Suprapubic skin (tissue), 4 donors: Measurements from ENCODE around the gene C14orf180. TPM values are rescaled to one million over a fixed set of nuclear protein-coding genes. Genes with fewer than 3 reads are reported as not detected.

Experiments
- DNase-seq, 2 donors: peaks; one replicate each; pipeline ENCODE4 v3.0.0-alpha.2; 2019; ENCODE audit warnings: low spot score in 2 of 2
- H3K27ac ChIP-seq: fragments of 200-600 bp; sonication (generic); one replicate; pipeline ENCODE4 v1.5.1; 2019
- H3K27me3 ChIP-seq: fragments of 200-600 bp; sonication (generic); one replicate; pipeline ENCODE4 v1.5.1; 2019
- H3K36me3 ChIP-seq: fragments of 200-600 bp; sonication (generic); one replicate; pipeline ENCODE4 v1.5.1; 2019
- H3K4me1 ChIP-seq: fragments of 200-600 bp; sonication (generic); one replicate; pipeline ENCODE4 v1.5.1; 2019
- H3K4me3 ChIP-seq: fragments of 200-600 bp; sonication (generic); one replicate; pipeline ENCODE4 v1.5.1; 2019; ENCODE audit warnings: mild to moderate bottlenecking
- H3K9me3 ChIP-seq: fragments of 200-600 bp; sonication (generic); one replicate; pipeline ENCODE4 v1.5.1; 2019
- EP300 ChIP-seq: sonication (generic); formaldehyde crosslinking; IDR thresholded peaks from one replicate; pipeline ENCODE4 v1.6.1; 2017; ENCODE audit warnings: antibody characterized with exemption
- POLR2A ChIP-seq, 2 donors: fragments of 450-650 bp; IDR thresholded peaks; one replicate each; pipeline ENCODE4 v1.6.1; 2017; ENCODE audit warnings: antibody characterized with exemption in 2 of 2, mild to moderate bottlenecking in 2 of 2, moderate library complexity in 2 of 2
- POLR2AphosphoS5 ChIP-seq, 3 donors: sonication (generic); formaldehyde crosslinking; IDR thresholded peaks; one replicate each; pipeline ENCODE4 v1.6.1; 2017; ENCODE audit warnings: antibody characterized with exemption in 3 of 3
- WGBS: methylation state at CpG from one replicate; pipeline ENCODE4 v1.1.5; 2018; 5-methylcytosine and 5-hydroxymethylcytosine counted together
- total RNA-seq, 4 donors: library from RNA; depleted of rRNA; stranded (reverse); fragments of >200 nt; gene quantifications; one replicate each; pipeline ENCODE4 v1.1.0, GENCODE V29; 2016
- TF ChIP-seq, protein P1 (sequence below), 2 donors: fragments of 200-600 bp in 1 of 2; fragments of 450-650 bp in 1 of 2; sonication (generic) in 1 of 2; IDR thresholded peaks; one replicate each; pipeline ENCODE4 v1.5.1; 2016 to 2019; ENCODE audit warnings: antibody characterized with exemption in 2 of 2, mild to moderate bottlenecking in 1 of 2, moderate library complexity in 1 of 2

The C14orf180 gene
- total RNA-seq, 4 donors from 2014 or later = 0.30 to 3.9 TPM; not detected in 2

- H3K27ac ChIP-seq = no peak overlapping the region
- peaks cover 89% of the 10 kb centered on the region for H3K27me3 ChIP-seq
- H3K36me3 ChIP-seq = no peaks in the 10 kb centered on the region
- TF ChIP-seq POLR2A (IDR thresholded peaks at IDR 0.05) (no peak), POLR2AphosphoS5 (IDR thresholded peaks at IDR 0.05) (no peak)
- TF ChIP-seq, protein P1, sequence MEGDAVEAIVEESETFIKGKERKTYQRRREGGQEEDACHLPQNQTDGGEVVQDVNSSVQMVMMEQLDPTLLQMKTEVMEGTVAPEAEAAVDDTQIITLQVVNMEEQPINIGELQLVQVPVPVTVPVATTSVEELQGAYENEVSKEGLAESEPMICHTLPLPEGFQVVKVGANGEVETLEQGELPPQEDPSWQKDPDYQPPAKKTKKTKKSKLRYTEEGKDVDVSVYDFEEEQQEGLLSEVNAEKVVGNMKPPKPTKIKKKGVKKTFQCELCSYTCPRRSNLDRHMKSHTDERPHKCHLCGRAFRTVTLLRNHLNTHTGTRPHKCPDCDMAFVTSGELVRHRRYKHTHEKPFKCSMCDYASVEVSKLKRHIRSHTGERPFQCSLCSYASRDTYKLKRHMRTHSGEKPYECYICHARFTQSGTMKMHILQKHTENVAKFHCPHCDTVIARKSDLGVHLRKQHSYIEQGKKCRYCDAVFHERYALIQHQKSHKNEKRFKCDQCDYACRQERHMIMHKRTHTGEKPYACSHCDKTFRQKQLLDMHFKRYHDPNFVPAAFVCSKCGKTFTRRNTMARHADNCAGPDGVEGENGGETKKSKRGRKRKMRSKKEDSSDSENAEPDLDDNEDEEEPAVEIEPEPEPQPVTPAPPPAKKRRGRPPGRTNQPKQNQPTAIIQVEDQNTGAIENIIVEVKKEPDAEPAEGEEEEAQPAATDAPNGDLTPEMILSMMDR (IDR thresholded peaks at IDR 0.05) = no peak
- no peak for DNase-seq
- peaks cover under 1% of the 10 kb centered on the region for H3K4me1 ChIP-seq
- H3K9me3 ChIP-seq = no peaks in the 10 kb centered on the region
- WGBS = 95% methylated on average over 7 of the region's 7 CpGs
- no peak overlapping the region for H3K4me3 ChIP-seq
These were observed 6.9 kb upstream of the C14orf180 start for GRCh38 chr14:104572668-104573067.

DNA sequence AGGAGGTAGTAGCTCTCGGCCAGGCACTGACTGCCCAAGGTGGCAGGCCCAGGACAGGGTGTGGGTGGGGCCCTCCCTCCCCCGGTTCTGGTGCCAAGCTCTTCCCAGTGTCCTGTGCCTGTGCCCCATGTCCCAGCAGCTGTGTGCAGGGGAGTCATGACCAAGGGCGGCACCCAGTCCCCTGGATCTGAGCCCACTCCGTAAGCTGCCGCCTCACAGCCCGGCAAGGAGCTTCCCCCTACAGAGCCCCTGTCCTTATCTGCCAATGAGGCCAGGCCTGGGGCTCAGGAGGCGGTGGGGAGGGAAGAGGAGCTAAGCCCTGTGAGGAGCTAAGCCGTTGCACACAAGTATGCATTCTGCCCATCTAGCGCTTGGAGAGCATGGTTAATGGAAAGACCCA lies 5.6 kb upstream of the C14orf180 start:
- H3K4me1 ChIP-seq = peaks cover 4% of the 10 kb centered on the region
- DNase-seq = no peak
- no peaks in the 10 kb centered on the region for H3K36me3 ChIP-seq
- H3K27ac ChIP-seq = no peak overlapping the region
- no peak overlapping the region for H3K4me3 ChIP-seq
- no peak for TF ChIP-seq POLR2AphosphoS5 (IDR thresholded peaks at IDR 0.05)
- TF ChIP-seq POLR2A (IDR thresholded peaks at IDR 0.05) = no peak
- TF ChIP-seq, protein P1 (IDR thresholded peaks at IDR 0.05) = no peak
- WGBS = 64% methylated on average over 6 of the region's 9 CpGs
- peaks cover 89% of the 10 kb centered on the region for H3K27me3 ChIP-seq
- no peaks in the 10 kb centered on the region for H3K9me3 ChIP-seq

DNA sequence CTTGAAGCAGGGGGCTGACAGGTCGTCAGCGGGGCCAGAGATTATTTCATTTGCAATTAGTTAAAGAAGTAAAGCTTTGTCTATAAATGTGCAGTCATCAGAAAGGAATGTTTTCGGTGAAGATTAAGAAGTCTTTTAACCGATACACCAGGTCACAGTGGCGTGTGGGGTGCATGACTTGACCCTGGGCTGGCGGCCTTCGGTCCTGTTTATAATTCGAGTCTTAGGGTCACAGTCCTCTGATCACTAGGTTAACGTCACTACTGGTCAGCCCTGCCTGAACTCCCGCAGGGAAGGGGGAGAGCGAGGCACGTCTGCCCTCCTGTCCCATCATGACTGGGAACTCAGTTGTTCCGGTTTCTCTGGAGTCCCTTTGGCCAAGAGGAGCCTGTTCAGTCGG lies 5.0 kb upstream of the C14orf180 start:
- WGBS = 63% methylated on average over 14 of the region's 14 CpGs
- DNase-seq = no peak
- Histone ChIP-seq H3K27ac (no peak overlapping the region), H3K27me3 (peaks cover 89% of the 10 kb centered on the region), H3K4me1 (peaks cover 4% of the 10 kb centered on the region), H3K9me3 (no peaks in the 10 kb centered on the region), H3K4me3 (no peak overlapping the region), H3K36me3 (no peaks in the 10 kb centered on the region)
- TF ChIP-seq, protein P1 (IDR thresholded peaks at IDR 0.05) = no peak
- no peak for TF ChIP-seq EP300
- TF ChIP-seq POLR2A (IDR thresholded peaks at IDR 0.05) = no peak
- TF ChIP-seq POLR2AphosphoS5 (IDR thresholded peaks at IDR 0.05) = no peak

- no peak overlapping the region for H3K4me3 ChIP-seq
- H3K9me3 ChIP-seq = no peaks in the 10 kb centered on the region
- no peaks in the 10 kb centered on the region for H3K36me3 ChIP-seq
- H3K27me3 ChIP-seq = peaks cover 89% of the 10 kb centered on the region
- no peak for DNase-seq
- WGBS = 81% methylated on average over 22 of the region's 31 CpGs
- peaks cover 7% of the 10 kb centered on the region for H3K4me1 ChIP-seq
- TF ChIP-seq EP300 (no peak), POLR2A (IDR thresholded peaks at IDR 0.05) (no peak), POLR2AphosphoS5 (IDR thresholded peaks at IDR 0.05) (no peak)
- TF ChIP-seq, protein P1 (IDR thresholded peaks at IDR 0.05) = no peak
- H3K27ac ChIP-seq = no peak overlapping the region
These were observed 4.5 kb upstream of the C14orf180 start for GRCh38 chr14:104574978-104575583.

GRCh38 chr14:104576232-104576969 lies 3.2 kb upstream of the C14orf180 start:
- DNase-seq = no peak
- 89% methylated on average over 9 of the region's 16 CpGs for WGBS
- H3K27ac ChIP-seq = no peak overlapping the region
- peaks cover 9% of the 10 kb centered on the region for H3K4me1 ChIP-seq
- peaks cover 89% of the 10 kb centered on the region for H3K27me3 ChIP-seq
- no peaks in the 10 kb centered on the region for H3K9me3 ChIP-seq
- H3K36me3 ChIP-seq = no peaks in the 10 kb centered on the region
- TF ChIP-seq POLR2AphosphoS5 (IDR thresholded peaks at IDR 0.05) (no peak), EP300 (no peak), POLR2A (IDR thresholded peaks at IDR 0.05) (no peak)
- TF ChIP-seq, protein P1 (IDR thresholded peaks at IDR 0.05) = no peak
- H3K4me3 ChIP-seq = no peak overlapping the region
